ENCODE results near the gene SERGEF. TPM values are rescaled to one million over a fixed set of nuclear protein-coding genes. Genes with fewer than 3 reads are reported as not detected.

SERGEF gene
- total RNA-seq, 1 experiment from 2014 or later: 27.5 TPM

GRCh38 chr11:17828311-17828751 lies 184.5 kb downstream of the SERGEF start:
- Histone ChIP-seq H3K27ac (no peak overlapping the region), H3K36me3 (no peaks in the 10 kb centered on the region), H3K4me3 (no peak overlapping the region), H3K9me3 (replicated peaks) (no peaks in the 10 kb centered on the region), H3K4me1 (no peaks in the 10 kb centered on the region), H3K27me3 (no peaks in the 10 kb centered on the region)
- no peak for DNase-seq

GRCh38 chr11:17827006-17827405 lies 185.8 kb downstream of the SERGEF start:
- Histone ChIP-seq H3K27me3 (no peaks in the 10 kb centered on the region), H3K27ac (no peak overlapping the region), H3K9me3 (replicated peaks) (no peaks in the 10 kb centered on the region), H3K4me1 (no peaks in the 10 kb centered on the region), H3K4me3 (no peak overlapping the region), H3K36me3 (no peaks in the 10 kb centered on the region)
- peak; percentile 21 to 64 for DNase-seq

GRCh38 chr11:17822401-17822781 lies 190.5 kb downstream of the SERGEF start:
- DNase-seq: no peak
- Histone ChIP-seq H3K4me1 (no peaks in the 10 kb centered on the region), H3K27ac (no peak overlapping the region), H3K9me3 (replicated peaks) (no peaks in the 10 kb centered on the region), H3K4me3 (no peak overlapping the region), H3K27me3 (no peaks in the 10 kb centered on the region), H3K36me3 (no peaks in the 10 kb centered on the region)

- DNase-seq: no peak
- Histone ChIP-seq H3K4me1 (peaks cover 2% of the 10 kb centered on the region), H3K9me3 (replicated peaks) (no peaks in the 10 kb centered on the region), H3K27me3 (no peaks in the 10 kb centered on the region), H3K27ac (no peak overlapping the region), H3K36me3 (no peaks in the 10 kb centered on the region), H3K4me3 (no peak overlapping the region)
These were observed 191.0 kb downstream of the SERGEF start for GRCh38 chr11:17821648-17822400.

GRCh38 chr11:17816232-17816931 lies 196.5 kb downstream of the SERGEF start:
- Histone ChIP-seq H3K9me3 (replicated peaks) (no peaks in the 10 kb centered on the region), H3K4me3 (no peak overlapping the region), H3K27ac (no peak overlapping the region), H3K27me3 (no peaks in the 10 kb centered on the region), H3K36me3 (no peaks in the 10 kb centered on the region), H3K4me1 (peaks cover 33% of the 10 kb centered on the region)
- DNase-seq: no peak

GRCh38 chr11:17814546-17814945 lies 198.3 kb downstream of the SERGEF start:
- no peak for DNase-seq
- Histone ChIP-seq H3K4me3 (no peak overlapping the region), H3K9me3 (replicated peaks) (no peaks in the 10 kb centered on the region), H3K27ac (no peak overlapping the region), H3K36me3 (no peaks in the 10 kb centered on the region), H3K4me1 (peaks cover 51% of the 10 kb centered on the region), H3K27me3 (no peaks in the 10 kb centered on the region)

- no peak overlapping the region for H3K4me3 ChIP-seq
- peaks cover 57% of the 10 kb centered on the region for H3K4me1 ChIP-seq
- H3K36me3 ChIP-seq: no peaks in the 10 kb centered on the region
- H3K9me3 ChIP-seq (replicated peaks): no peaks in the 10 kb centered on the region
- no peaks in the 10 kb centered on the region for H3K27me3 ChIP-seq
- H3K27ac ChIP-seq: no peak overlapping the region
- peak in 1 of 2 experiments; percentile 27 for DNase-seq
These were observed 199.3 kb downstream of the SERGEF start for GRCh38 chr11:17813391-17814059.

- H3K9me3 ChIP-seq (replicated peaks): no peaks in the 10 kb centered on the region
- no peaks in the 10 kb centered on the region for H3K36me3 ChIP-seq
- H3K4me1 ChIP-seq: peaks cover 57% of the 10 kb centered on the region
- no peak for DNase-seq
- no peak overlapping the region for H3K27ac ChIP-seq
- H3K4me3 ChIP-seq: no peak overlapping the region
- no peaks in the 10 kb centered on the region for H3K27me3 ChIP-seq
These were observed 200.0 kb downstream of the SERGEF start for GRCh38 chr11:17812865-17813187.

GRCh38 chr11:17812091-17812864 lies 200.6 kb downstream of the SERGEF start:
- peaks cover 57% of the 10 kb centered on the region for H3K4me1 ChIP-seq
- H3K27ac ChIP-seq: no peak overlapping the region

GRCh38 chr11:17811352-17811751 lies 201.5 kb downstream of the SERGEF start:
- Histone ChIP-seq H3K4me3 (no peak overlapping the region), H3K27me3 (no peaks in the 10 kb centered on the region), H3K4me1 (peaks cover 51% of the 10 kb centered on the region), H3K27ac (no peak overlapping the region), H3K36me3 (no peaks in the 10 kb centered on the region), H3K9me3 (replicated peaks) (no peaks in the 10 kb centered on the region)
- DNase-seq: no peak

More at GRCh38 chr11:17812091-17812864, 200.6 kb downstream of the SERGEF start:
- no peaks in the 10 kb centered on the region for H3K36me3 ChIP-seq
- no peaks in the 10 kb centered on the region for H3K9me3 ChIP-seq (replicated peaks)
- no peak for DNase-seq
- no peak overlapping the region for H3K4me3 ChIP-seq
- no peaks in the 10 kb centered on the region for H3K27me3 ChIP-seq

GRCh38 chr11:17810746-17811145 lies 202.1 kb downstream of the SERGEF start:
- Histone ChIP-seq H3K9me3 (replicated peaks) (no peaks in the 10 kb centered on the region), H3K4me1 (peaks cover 47% of the 10 kb centered on the region), H3K4me3 (no peak overlapping the region), H3K36me3 (no peaks in the 10 kb centered on the region), H3K27ac (no peak overlapping the region), H3K27me3 (no peaks in the 10 kb centered on the region)
- peak; percentile 68 to 84 for DNase-seq

GRCh38 chr11:17810041-17810440 lies 202.8 kb downstream of the SERGEF start:
- H3K4me1 ChIP-seq: peaks cover 47% of the 10 kb centered on the region
- H3K4me3 ChIP-seq: no peak overlapping the region
- no peaks in the 10 kb centered on the region for H3K27me3 ChIP-seq
- no peaks in the 10 kb centered on the region for H3K9me3 ChIP-seq (replicated peaks)
- DNase-seq: peak; percentile 80 to 94
- no peaks in the 10 kb centered on the region for H3K36me3 ChIP-seq
- H3K27ac ChIP-seq: peak overlapping the region; percentile 24

GRCh38 chr11:17807034-17807433 lies 205.8 kb downstream of the SERGEF start:
- no peak overlapping the region for H3K4me3 ChIP-seq
- DNase-seq: no peak

GRCh38 chr11:17805873-17806272 lies 207.0 kb downstream of the SERGEF start:
- no peak overlapping the region for H3K27ac ChIP-seq
- H3K36me3 ChIP-seq: no peaks in the 10 kb centered on the region
- peaks cover 19% of the 10 kb centered on the region for H3K4me1 ChIP-seq
- H3K9me3 ChIP-seq (replicated peaks): no peaks in the 10 kb centered on the region
- no peaks in the 10 kb centered on the region for H3K27me3 ChIP-seq
- no peak for DNase-seq
- no peak overlapping the region for H3K4me3 ChIP-seq

More at GRCh38 chr11:17807034-17807433, 205.8 kb downstream of the SERGEF start:
- Histone ChIP-seq H3K27ac (no peak overlapping the region), H3K36me3 (no peaks in the 10 kb centered on the region), H3K27me3 (no peaks in the 10 kb centered on the region), H3K4me1 (peaks cover 27% of the 10 kb centered on the region), H3K9me3 (replicated peaks) (no peaks in the 10 kb centered on the region)

All from SJCRH30 (cell line).